Common myeloid progenitor, CD34-positive (primary cell): ENCODE results near the gene LIPN.
"Not testable (repeated sequence)": the region's sequence is repeated elsewhere in the genome, so short reads cannot be mapped to it uniquely, and the experiment has no call there.

Source experiments
- CTCF ChIA-PET: fragments of 350-600 bp; sonication (Branson Sonifier 250); formaldehyde crosslinking; loops from one replicate; lab custom pipeline; 2021; ENCODE audit warnings: antibody characterized with exemption; lab: Charles Lee
- POLR2A ChIA-PET: fragments of 350-600 bp; sonication (Branson Sonifier 250); formaldehyde crosslinking; loops from one replicate; lab custom pipeline; 2021; ENCODE audit warnings: antibody characterized with exemption; lab: Charles Lee
- DNase-seq, 3 donors: peaks; one replicate each; pipeline versions ENCODE4 v3.0.0 to v3.0.0-alpha.2; 2013
- H3K27ac ChIP-seq, 2 experiments: 1 replicate in 1 of 2; 2 replicates in 1 of 2; pipeline ENCODE4 v1.7.0; 2013; ENCODE audit warnings: inconsistent platforms in 2 of 2, low read length in 2 of 2, mild to moderate bottlenecking in 2 of 2, low read depth in 1 of 2, moderate library complexity in 1 of 2; ENCODE audit not compliant: severe bottlenecking in 2 of 2, insufficient read depth in 1 of 2, poor library complexity in 1 of 2
- H3K27me3 ChIP-seq, 5 experiments: replicated peaks in 2 of 5; 1 replicate in 3 of 5; 2 replicates in 2 of 5; pipeline versions ENCODE4 v1.6.1 to v1.7.0; 2013; ENCODE audit warnings: low read length in 4 of 5, mild to moderate bottlenecking in 2 of 5, moderate library complexity in 2 of 5, inconsistent platforms in 1 of 5; ENCODE audit not compliant: insufficient read depth in 5 of 5, control insufficient read depth in 4 of 5
- H3K36me3 ChIP-seq, 4 experiments: 1 replicate in 2 of 4; 2 replicates in 2 of 4; pipeline versions ENCODE4 v1.6.1 to v1.7.0; 2013; ENCODE audit warnings: low read length in 3 of 4, control low read depth in 1 of 4, mild to moderate bottlenecking in 1 of 4; ENCODE audit not compliant: control insufficient read depth in 4 of 4, insufficient read depth in 4 of 4
- H3K4me1 ChIP-seq, 4 experiments: 1 replicate in 3 of 4; 2 replicates in 1 of 4; pipeline versions ENCODE4 v1.6.1 to v1.7.1; 2013; ENCODE audit warnings: low read length in 3 of 4, mild to moderate bottlenecking in 3 of 4, control low read depth in 1 of 4, inconsistent platforms in 1 of 4, moderate library complexity in 1 of 4; ENCODE audit not compliant: control insufficient read depth in 4 of 4, insufficient read depth in 4 of 4; ENCODE audit errors: control extremely low read depth in 1 of 4
- H3K4me3 ChIP-seq, 7 experiments: 1 replicate in 4 of 7; 2 replicates in 3 of 7; pipeline versions ENCODE4 v1.5.1 to v1.7.0; 2013; ENCODE audit warnings: mild to moderate bottlenecking in 7 of 7, low read length in 6 of 7, moderate library complexity in 6 of 7, inconsistent platforms in 2 of 7, low read depth in 2 of 7, control low read depth in 1 of 7; ENCODE audit not compliant: insufficient read depth in 4 of 7, control insufficient read depth in 1 of 7; ENCODE audit errors: extremely low read depth in 1 of 7
- H3K9me3 ChIP-seq, 5 experiments: 1 replicate in 4 of 5; 2 replicates in 1 of 5; pipeline versions ENCODE4 v1.6.1 to v1.7.1; 2013; ENCODE audit warnings: low read length in 4 of 5, mild to moderate bottlenecking in 2 of 5, inconsistent platforms in 1 of 5, low read depth in 1 of 5, moderate library complexity in 1 of 5; ENCODE audit not compliant: control insufficient read depth in 4 of 5, insufficient read depth in 2 of 5; ENCODE audit errors: control extremely low read depth in 1 of 5
- WGBS: methylation state at CpG from one replicate; pipeline ENCODE4 v1.1.5; 2013; ENCODE audit not compliant: insufficient coverage; 5-methylcytosine and 5-hydroxymethylcytosine counted together

LIPN gene

GRCh38 chr10:88731296-88731695, 28.5 kb upstream of the LIPN start:
- 11% methylated on average over 6 of the region's 6 CpGs for WGBS
- peak overlapping the region in 1 of 7 experiments; percentile 39 for H3K4me3 ChIP-seq
- DNase-seq, result peak; percentile 48 to 90 (median 84)
- no peaks in the 10 kb centered on the region for H3K27me3 ChIP-seq
- H3K4me1 ChIP-seq, result peaks cover 0 to 18% (median 12%) of the 10 kb centered on the region in 4 experiments
- POLR2A ChIA-PET, result interaction anchor here (0.6 kb wide), 1 partner anchor 74 kb away, joined by 3 read pairs; no protein-coding TSS in a partner anchor
- CTCF ChIA-PET, result interaction anchor here (2.1 kb wide), 1 partner anchor 12 kb away, joined by 5 read pairs; no protein-coding TSS in a partner anchor
- H3K27ac ChIP-seq, result no peak overlapping the region
- H3K9me3 ChIP-seq, result no peaks in the 10 kb centered on the region
- no peaks in the 10 kb centered on the region for H3K36me3 ChIP-seq

- no peak for DNase-seq
- CTCF ChIA-PET, result interaction anchor here (0.6 kb wide), 1 partner anchor 12 kb away, joined by 3 read pairs; no protein-coding TSS in a partner anchor
- POLR2A ChIA-PET, result no interaction called here
- Histone ChIP-seq H3K9me3 (no peaks in the 10 kb centered on the region), H3K36me3 (no peaks in the 10 kb centered on the region), H3K27me3 (no peaks in the 10 kb centered on the region), H3K4me3 (no peak overlapping the region), H3K27ac (no peak overlapping the region), H3K4me1 (peaks cover 0 to 18% (median 9%) of the 10 kb centered on the region in 4 experiments)
- no CpG with 5 or more reads among the region's 2 CpGs for WGBS
Observed at GRCh38 chr10:88733215-88733614, 26.6 kb upstream of the LIPN start.

GRCh38 chr10:88735661-88736060, 24.2 kb upstream of the LIPN start:
- H3K4me1 ChIP-seq, result peaks cover 0 to 15% (median 7%) of the 10 kb centered on the region in 4 experiments
- POLR2A ChIA-PET, result no interaction called here
- no peak overlapping the region for H3K4me3 ChIP-seq
- no peaks in the 10 kb centered on the region for H3K9me3 ChIP-seq
- no CpG with 5 or more reads among the region's 1 CpG for WGBS
- H3K27ac ChIP-seq, result no peak overlapping the region
- H3K27me3 ChIP-seq, result no peaks in the 10 kb centered on the region
- no peaks in the 10 kb centered on the region for H3K36me3 ChIP-seq
- CTCF ChIA-PET, result interaction anchor here (0.7 to 2.1 kb wide), 3 partner anchors 11 to 16 kb away, joined by 4 to 7 read pairs (median 4); no protein-coding TSS in a partner anchor
- peak in 2 of 3 donors; percentile 9 to 26 for DNase-seq

GRCh38 chr10:88741921-88742320, 17.9 kb upstream of the LIPN start:
- H3K27me3 ChIP-seq, H3K27ac ChIP-seq, POLR2A ChIA-PET, H3K36me3 ChIP-seq, H3K4me3 ChIP-seq, H3K4me1 ChIP-seq: not testable (repeated sequence)
- H3K9me3 ChIP-seq, result peaks cover 0 to 12% (median 2%) of the 10 kb centered on the region in 5 experiments
- WGBS, result no CpG with 5 or more reads among the region's 5 CpGs
- DNase-seq, result peak in 2 of 3 donors; percentile 24 to 37
- CTCF ChIA-PET, result interaction anchor here (0.7 to 1.0 kb wide), 2 partner anchors 13 to 14 kb away, joined by 3 read pairs; no protein-coding TSS in a partner anchor

GRCh38 chr10:88742448-88742847, 17.4 kb upstream of the LIPN start:
- no peak for DNase-seq
- POLR2A ChIA-PET, result no interaction called here
- H3K4me3 ChIP-seq, result no peak overlapping the region
- WGBS, result no CpG with 5 or more reads among the region's 1 CpG
- no peaks in the 10 kb centered on the region for H3K4me1 ChIP-seq
- no peaks in the 10 kb centered on the region for H3K36me3 ChIP-seq
- CTCF ChIA-PET, result interaction anchor here (0.7 kb wide), 1 partner anchor 14 kb away, joined by 3 read pairs; no protein-coding TSS in a partner anchor
- no peaks in the 10 kb centered on the region for H3K27me3 ChIP-seq
- H3K9me3 ChIP-seq, result peaks cover 0 to 12% (median 2%) of the 10 kb centered on the region in 5 experiments
- H3K27ac ChIP-seq, result no peak overlapping the region

GRCh38 chr10:88744002-88744401, 15.8 kb upstream of the LIPN start:
- CTCF ChIA-PET, result no interaction called here
- no peaks in the 10 kb centered on the region for H3K27me3 ChIP-seq
- WGBS, result 100% methylated on average over 4 of the region's 5 CpGs
- no peaks in the 10 kb centered on the region for H3K36me3 ChIP-seq
- POLR2A ChIA-PET, result no interaction called here
- DNase-seq, result no peak
- peaks cover 0 to 17% (median 2%) of the 10 kb centered on the region in 5 experiments for H3K9me3 ChIP-seq
- H3K4me1 ChIP-seq, result no peaks in the 10 kb centered on the region
- H3K4me3 ChIP-seq, result no peak overlapping the region
- no peak overlapping the region for H3K27ac ChIP-seq

GRCh38 chr10:88745633-88746032, 14.2 kb upstream of the LIPN start:
- POLR2A ChIA-PET, result no interaction called here
- H3K27ac ChIP-seq, result no peak overlapping the region
- 80% methylated on average over 1 of the region's 1 CpG for WGBS
- no peak for DNase-seq
- no peaks in the 10 kb centered on the region for H3K4me1 ChIP-seq
- no peaks in the 10 kb centered on the region for H3K36me3 ChIP-seq
- peaks cover 0 to 21% (median 3%) of the 10 kb centered on the region in 5 experiments for H3K9me3 ChIP-seq
- H3K4me3 ChIP-seq, result no peak overlapping the region
- H3K27me3 ChIP-seq, result no peaks in the 10 kb centered on the region
- CTCF ChIA-PET, result no interaction called here
